Heart right ventricle (tissue), 16 donors: ENCODE measurements around the gene EHD1. TPM values are rescaled to one million over a fixed set of nuclear protein-coding genes. Genes with fewer than 3 reads are reported as not detected.

Source experiments
- ATAC-seq, 8 donors: fragments of 200-7000 bp; cut with Tn5 transposase; one replicate each; pipeline ENCODE4 v1.9.1; 2020; ENCODE audit warnings: mild to moderate bottlenecking in 8 of 8, moderate library complexity in 8 of 8, moderate number of reproducible peaks in 1 of 8
- DNase-seq, 2 donors: peaks; one replicate each; pipeline ENCODE4 v3.0.0-alpha.2; 2020
- H3K27ac ChIP-seq, 10 donors: fragments of 200-600 bp; sonication (generic) in 2 of 10; one replicate each; pipeline versions ENCODE4 v1.5.0 to v1.8.0; 2020 to 2022; ENCODE audit warnings: mild to moderate bottlenecking in 3 of 10
- H3K27me3 ChIP-seq, 7 donors: fragments of 200-600 bp; one replicate each; pipeline ENCODE4 v1.8.0; 2021 to 2022; ENCODE audit warnings: mild to moderate bottlenecking in 2 of 7
- H3K36me3 ChIP-seq, 9 donors: fragments of 200-600 bp; sonication (generic) in 1 of 9; one replicate each; pipeline versions ENCODE4 v1.5.0 to v1.8.0; 2020 to 2022; ENCODE audit warnings: mild to moderate bottlenecking in 2 of 9
- H3K4me1 ChIP-seq, 9 donors: fragments of 200-600 bp; sonication (generic) in 1 of 9; one replicate each; pipeline versions ENCODE4 v1.5.0 to v1.8.0; 2020 to 2022; ENCODE audit warnings: mild to moderate bottlenecking in 4 of 9
- H3K4me3 ChIP-seq, 10 donors: fragments of 200-600 bp; sonication (generic) in 2 of 10; one replicate each; pipeline versions ENCODE4 v1.5.0 to v1.8.0; 2020 to 2022; ENCODE audit warnings: mild to moderate bottlenecking in 7 of 10, moderate library complexity in 2 of 10
- H3K9me3 ChIP-seq, 11 donors: fragments of 200-600 bp in 10 of 11; sonication (generic) in 2 of 11; one replicate each; pipeline versions ENCODE4 v1.5.0 to v1.8.0; 2013 to 2022; ENCODE audit warnings: mild to moderate bottlenecking in 2 of 11, control low read depth in 1 of 11, moderate library complexity in 1 of 11
- CTCF ChIP-seq, 9 donors: fragments of 200-600 bp; sonication (generic) in 2 of 9; IDR thresholded peaks; one replicate each; pipeline versions ENCODE4 v1.5.0 to v1.8.0; 2021 to 2022; ENCODE audit warnings: antibody characterized with exemption in 9 of 9, mild to moderate bottlenecking in 5 of 9, moderate library complexity in 1 of 9
- WGBS, 2 donors: extraction: QIAGEN DNeasy Blood & Tissue Kit; methylation state at CpG; one replicate each; pipeline ENCODE4 v1.1.7; 2013; ENCODE audit warnings: inconsistent platforms in 1 of 2; 5-methylcytosine and 5-hydroxymethylcytosine counted together
- intact Hi-C, 10 donors: fragments of 100-400 bp; cut with DNase I; formaldehyde crosslinking; loops; one replicate each; pipeline versions ENCODE4 v1.11.1 to v1.14.2; 2022
- polyA plus RNA-seq, 2 donors: library from polyadenylated mRNA; stranded (reverse); fragments of 200-250 nt; gene quantifications; one replicate each; pipeline ENCODE4 v1.2.3, GENCODE V29; 2013
- total RNA-seq, 10 donors: library from RNA; stranded (reverse); fragmentation: NEBNext Ultra II Directional in 3 of 10; extraction: Animal tissue kit (Norgen Biotek cat#: 25700) in 3 of 10; gene quantifications; one replicate each; pipeline versions ENCODE4 v1.2.1 to v1.2.4, GENCODE V29; 2021 to 2023
- donor health status: Arrhythmogenic right ventricular cardiomyopathy.
- donor health status: ischemic (EF 13 %, LVEDD 7.1; RV severe dilation, severe dysfunction).
- donor health status: healthy with polysubstance abuse.
- donor health status: DM: no; HTN: yes; CAD: no.
- donor health status: DM: no; HTN: no; CAD: no.
- donor health status: ischemic (EF 25% LVEDD 6.9; RV normal size, moderate dysfunction).
- donor health status: ischemic (EF 25% LVEDD 5.7; RV mildly dilated, moderate dysfunction).
- donor health status: healthy.
- donor health status: DM: yes; HTN: yes; CAD: no.
- donor health status: Ischemic cardiomyopathy.
- donor health status: ischemic (EF 35%, LVEDD 5.7; RV mildly dilated, moderate dysfunction).
- donor health status: nonischemic (EF 11% LVEDD 7.7; RV severe dilation, severe dysfunction).
- donor health status: DM: yes; HTN: yes; CAD: no.
- donor health status: PGD.
- donor health status: ischemic (EF 29% LVEDD 5.4; RV normal size, mild dysfunction).
- donor health status: nonischemic (EF 23%, LVEDD 6.1; RV moderate dilation, normal function).

EHD1 gene
- total and polyA plus RNA-seq, 12 donors = 26.0 to 73.1 (median 41.1) TPM

- Histone ChIP-seq H3K4me1 (peaks cover 23 to 40% (median 31%) of the 10 kb centered on the region in 9 donors), H3K27me3 (no peaks in the 10 kb centered on the region), H3K9me3 (no peaks in the 10 kb centered on the region), H3K4me3 (peak within 1 kb of the TSS in 9 of 10 donors; percentile 32 to 56 (median 42)), H3K36me3 (no peaks in the 10 kb centered on the region), H3K27ac (peak within 1 kb of the TSS in 6 of 10 donors; percentile 12 to 77 (median 32))
- ATAC-seq (peak in 7 of 8 donors; percentile 23 to 67 (median 48)), DNase-seq (peak in 1 of 2 donors; percentile 76)
- peak; percentile 38 to 79 (median 68) for TF ChIP-seq CTCF (IDR thresholded peaks at IDR 0.05)
- WGBS, 2 donors = 2% methylated on average over 73 to 96 of the region's 96 CpGs
- intact Hi-C loops = loop anchor here in 9 of 10 donors (2.0 to 10.0 kb wide), 8 partner anchors 42 to 273 kb away; partner anchors contain the start of genes ARL2 (in 4 of the 9), BATF2 (in 1 of the 9), SNX15 (in 1 of the 9) and ZNHIT2 (in 1 of the 9)
Measured at GRCh38 chr11:64844330-64845128, 33.9 kb downstream of the EHD1 start, which contains the start of gene CDC42BPG. CDC42BPG (minus strand) TSS chr11:64844653; CDS start chr11:64844569, 84 bp downstream.

GRCh38 chr11:64843686-64844329 is 34.6 kb downstream of the EHD1 start:
- intact Hi-C loops = loop anchor here in 6 of 10 donors (2.0 to 10.0 kb wide), 4 partner anchors 43 to 181 kb away; partner anchors contain the start of genes ARL2 (in 3 of the 6), BATF2 (in 1 of the 6) and SNX15 (in 1 of the 6)
- H3K27me3 ChIP-seq = no peaks in the 10 kb centered on the region
- H3K36me3 ChIP-seq = no peaks in the 10 kb centered on the region
- no peak for TF ChIP-seq CTCF (IDR thresholded peaks at IDR 0.05)
- no peaks in the 10 kb centered on the region for H3K9me3 ChIP-seq
- ATAC-seq (no peak), DNase-seq (no peak)
- peaks cover 16 to 32% (median 24%) of the 10 kb centered on the region in 9 donors for H3K4me1 ChIP-seq
- WGBS, 2 donors = 64 to 65% methylated on average over 27 of the region's 27 CpGs
- no peak overlapping the region for H3K27ac ChIP-seq
- H3K4me3 ChIP-seq = peak overlapping the region in 7 of 10 donors; percentile 38 to 56 (median 42)

GRCh38 chr11:64842851-64843685 is 35.4 kb downstream of the EHD1 start:
- H3K4me1 ChIP-seq = peaks cover 9 to 25% (median 17%) of the 10 kb centered on the region in 9 donors
- H3K4me3 ChIP-seq = no peak overlapping the region
- ATAC-seq (no peak), DNase-seq (no peak)
- no peak overlapping the region for H3K27ac ChIP-seq
- H3K27me3 ChIP-seq = no peaks in the 10 kb centered on the region
- intact Hi-C loops = loop anchor here in 5 of 10 donors (10.0 kb wide), 3 partner anchors 152 to 182 kb away; partner anchors contain the start of genes ARL2 (in 3 of the 5), BATF2 (in 1 of the 5) and SNX15 (in 1 of the 5)
- H3K9me3 ChIP-seq = no peaks in the 10 kb centered on the region
- 90 to 91% methylated on average over 19 of the region's 19 CpGs for WGBS, 2 donors
- H3K36me3 ChIP-seq = no peaks in the 10 kb centered on the region
- TF ChIP-seq CTCF (IDR thresholded peaks at IDR 0.05) = no peak
